Stimulated activated CD4-positive, alpha-beta T cell treated with anti-CD3 and anti-CD28 coated beads, Interleukin-1b, Interleukin-23, amount 100 ng/mL, for 1 hour (primary cell): ENCODE data around the gene IER3IP1.
"Not testable (repeated sequence)": the region's sequence is repeated elsewhere in the genome, so short reads cannot be mapped to it uniquely, and the experiment has no call there.

Experiments
- DNase-seq, 2 donors: peaks; one replicate each; pipeline ENCODE4 v3.0.0-alpha.2; 2020; ENCODE audit warnings: low read depth in 2 of 2

The IER3IP1 gene

GRCh38 chr18:47160256-47160655, 15.9 kb downstream of the IER3IP1 start:
- no peak for DNase-seq

DNA sequence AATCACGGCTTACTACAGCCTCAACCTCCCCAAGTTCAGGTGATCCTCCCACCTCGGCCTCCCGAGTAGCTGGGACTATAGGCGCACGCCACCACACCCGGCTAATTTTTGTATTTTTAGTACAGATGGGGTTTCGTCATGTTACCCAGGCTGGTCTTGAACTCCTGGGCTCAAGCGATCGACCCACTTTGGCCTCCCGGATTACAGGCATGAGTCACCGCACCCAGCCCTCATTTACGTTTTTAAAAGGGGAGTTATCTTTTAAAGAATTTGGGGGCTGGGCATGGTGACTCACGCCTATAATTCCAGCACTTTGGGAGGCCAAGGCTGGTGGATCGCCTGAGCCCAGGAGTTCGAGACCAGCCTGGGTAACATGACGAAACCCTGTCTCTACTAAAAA, 17.8 kb downstream of the IER3IP1 start:
- DNase-seq: not testable (repeated sequence)

GRCh38 chr18:47151439-47151838, 24.7 kb downstream of the IER3IP1 start:
- DNase-seq: no peak

DNA sequence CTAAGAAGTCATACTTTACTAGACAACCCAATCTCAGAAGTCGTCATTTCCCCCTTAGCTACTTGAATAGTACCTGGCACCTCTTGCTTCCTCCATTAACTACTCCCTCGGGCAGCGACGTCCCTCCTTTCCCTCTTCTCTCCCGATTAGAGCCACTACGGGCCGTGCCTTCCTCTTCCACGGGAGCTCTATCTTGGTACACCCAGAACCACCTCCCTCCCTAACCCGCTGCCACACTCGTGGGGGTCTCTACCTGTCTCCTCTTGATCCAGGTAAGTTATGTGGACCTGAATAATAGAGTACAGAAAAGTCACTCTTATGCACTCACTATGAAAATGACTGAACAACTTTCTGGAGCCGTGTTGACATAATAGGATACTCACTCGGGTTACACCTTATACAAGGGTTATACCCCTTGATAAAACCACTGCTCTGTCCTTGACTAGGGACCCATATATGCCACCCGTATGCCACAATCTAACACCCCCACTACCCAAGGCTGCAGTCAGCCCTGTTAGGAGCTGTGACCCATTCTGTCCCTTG, 25.3 kb downstream of the IER3IP1 start:
- DNase-seq: no peak

DNA sequence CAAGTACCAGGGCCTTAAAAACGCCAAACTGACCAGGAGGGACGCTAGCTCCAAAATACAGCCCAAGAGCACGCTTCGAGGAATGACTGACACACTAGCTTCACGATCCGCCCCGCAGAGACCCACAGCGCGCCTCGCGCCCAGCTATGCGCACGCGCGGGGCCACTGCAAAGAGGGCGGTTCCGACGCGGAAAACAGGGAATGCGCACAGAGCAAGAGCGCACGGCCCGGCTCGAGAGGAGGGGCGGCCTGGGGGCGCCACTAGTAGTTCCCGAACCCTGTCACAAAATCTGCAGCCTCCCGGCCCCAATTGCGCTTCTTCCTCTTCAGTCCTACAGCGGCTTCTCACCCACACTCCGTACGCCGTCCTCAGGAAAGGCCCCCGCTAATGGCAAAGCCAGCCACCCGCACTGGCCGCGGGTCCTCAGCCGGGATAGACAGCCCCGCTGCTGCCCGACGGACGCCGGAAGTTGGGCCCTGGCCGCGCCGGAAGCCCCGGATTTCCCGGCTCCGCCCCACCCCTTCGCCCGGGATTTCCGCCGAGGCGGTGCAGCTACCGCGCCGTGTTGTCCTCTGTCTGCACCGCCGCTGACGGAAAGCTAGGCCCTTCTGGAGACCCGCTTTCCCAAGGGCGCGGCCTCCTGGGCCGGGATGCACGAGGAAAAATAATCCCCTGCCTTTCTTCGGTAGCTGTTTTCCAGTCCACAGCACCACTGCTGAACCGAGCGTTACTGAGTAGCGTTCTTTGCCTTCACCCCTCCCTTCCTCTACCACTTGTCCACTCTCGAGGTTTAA, 25.9 kb downstream of the IER3IP1 start, which contains the start of gene HDHD2:
TSS of gene HDHD2 (minus strand) at position 472 of the 795 bp plus-strand sequence. CDS start 14,061 bp downstream, outside the sequence.
- peak; percentile 36 to 74 for DNase-seq

GRCh38 chr18:47149457-47150028, 26.6 kb downstream of the IER3IP1 start:
- DNase-seq: no peak

- DNase-seq: no peak
Measured at GRCh38 chr18:47146206-47146605, 30.0 kb downstream of the IER3IP1 start.

GRCh38 chr18:47143899-47144485, 32.2 kb downstream of the IER3IP1 start:
- no peak for DNase-seq

DNA sequence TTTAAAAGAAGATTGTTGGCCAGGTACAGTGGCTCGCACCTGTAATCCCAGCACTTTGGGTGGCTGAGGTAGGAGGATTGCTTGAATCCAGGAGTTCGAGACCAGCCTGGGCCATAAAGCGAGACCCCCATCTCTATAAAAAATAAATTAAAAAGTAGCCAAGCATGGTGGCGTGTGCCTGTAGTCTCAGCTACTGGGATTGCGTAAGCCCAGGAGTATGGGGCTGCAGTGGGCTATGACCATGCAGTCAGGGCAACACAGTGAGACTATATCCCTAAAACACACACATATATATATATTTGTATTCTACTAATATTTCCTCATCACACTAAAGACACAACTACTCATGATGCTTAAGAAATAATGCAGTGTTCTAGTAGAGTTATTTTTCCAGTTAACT, 33.0 kb downstream of the IER3IP1 start:
- DNase-seq: no peak

DNA sequence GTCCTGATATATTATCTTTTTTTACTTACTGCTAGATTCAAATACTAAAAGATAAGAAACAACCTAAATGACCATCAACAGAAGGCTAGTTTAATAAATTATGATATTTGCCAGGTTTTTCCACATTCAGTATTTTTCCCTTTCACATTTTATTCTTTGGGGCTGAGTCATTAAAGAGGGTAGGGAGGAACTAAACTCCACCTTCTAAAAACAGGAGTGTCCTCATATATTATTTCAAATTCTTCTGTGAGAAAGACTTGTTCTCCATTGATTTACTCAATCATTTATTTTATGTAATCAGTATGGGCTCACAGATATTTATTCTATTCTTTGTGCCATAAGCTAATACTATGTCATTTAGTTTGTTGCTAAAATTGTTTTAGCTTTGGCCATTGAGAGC, 34.9 kb downstream of the IER3IP1 start:
- DNase-seq: no peak

DNA sequence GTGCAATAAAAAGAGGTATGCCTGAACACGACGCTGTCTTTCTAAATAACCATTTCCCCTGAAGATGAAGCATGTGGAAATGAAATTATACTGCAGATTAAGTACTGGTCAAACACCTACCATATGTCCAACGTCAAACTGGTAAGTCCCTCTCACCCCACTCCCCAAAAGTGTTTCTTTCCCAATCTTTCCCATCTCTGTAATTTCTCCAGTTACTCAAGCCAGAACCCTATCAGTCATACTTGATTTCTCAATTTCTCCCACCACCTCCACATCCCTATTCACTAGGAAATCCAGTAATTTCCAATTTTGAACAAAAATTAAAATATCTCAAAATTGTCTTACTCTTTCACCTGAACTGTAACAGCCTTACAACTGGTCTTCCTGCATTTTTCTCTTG, 55.0 kb downstream of the IER3IP1 start:
- no peak for DNase-seq

DNA sequence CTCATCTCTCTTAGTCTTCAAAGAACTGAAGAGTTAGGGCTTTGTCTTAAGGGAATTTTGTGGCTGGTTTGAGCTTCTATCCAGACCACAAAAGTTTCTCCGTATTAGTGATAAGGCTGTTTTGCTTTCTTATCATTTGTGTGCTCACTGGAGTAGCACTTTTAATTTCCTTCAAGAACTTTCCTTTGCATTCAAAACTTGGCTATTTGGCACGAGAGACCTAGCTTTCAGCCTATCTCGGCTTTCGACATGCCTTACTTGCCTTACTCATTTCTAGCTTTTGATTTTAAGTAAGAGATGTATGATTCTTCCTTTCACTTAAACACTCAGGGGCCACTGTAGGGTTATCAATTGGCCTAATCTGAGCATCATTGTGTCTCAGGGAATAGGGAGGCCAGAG, 55.7 kb downstream of the IER3IP1 start:
- no peak for DNase-seq

DNA sequence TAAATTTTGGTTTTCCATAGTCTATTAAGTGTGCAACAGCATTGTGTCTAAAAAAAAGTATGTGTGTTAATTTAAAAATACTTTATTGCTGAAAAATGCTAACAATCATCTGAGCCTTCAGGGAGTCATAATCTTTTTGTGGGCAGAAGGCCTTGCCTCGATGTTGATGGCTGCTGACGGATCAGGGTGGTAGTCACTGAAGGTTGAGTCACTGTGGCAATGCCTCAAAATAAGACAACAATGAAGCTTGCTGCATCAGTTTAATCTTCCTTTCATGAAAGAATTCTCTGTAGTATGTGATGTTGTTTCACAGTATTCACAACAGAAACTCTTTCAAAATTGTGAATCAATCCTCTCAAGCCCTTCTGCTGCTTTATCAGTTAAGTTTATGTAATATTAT, 57.2 kb downstream of the IER3IP1 start:
- no peak for DNase-seq

GRCh38 chr18:47115205-47115604, 61.0 kb downstream of the IER3IP1 start:
- no peak for DNase-seq

DNA sequence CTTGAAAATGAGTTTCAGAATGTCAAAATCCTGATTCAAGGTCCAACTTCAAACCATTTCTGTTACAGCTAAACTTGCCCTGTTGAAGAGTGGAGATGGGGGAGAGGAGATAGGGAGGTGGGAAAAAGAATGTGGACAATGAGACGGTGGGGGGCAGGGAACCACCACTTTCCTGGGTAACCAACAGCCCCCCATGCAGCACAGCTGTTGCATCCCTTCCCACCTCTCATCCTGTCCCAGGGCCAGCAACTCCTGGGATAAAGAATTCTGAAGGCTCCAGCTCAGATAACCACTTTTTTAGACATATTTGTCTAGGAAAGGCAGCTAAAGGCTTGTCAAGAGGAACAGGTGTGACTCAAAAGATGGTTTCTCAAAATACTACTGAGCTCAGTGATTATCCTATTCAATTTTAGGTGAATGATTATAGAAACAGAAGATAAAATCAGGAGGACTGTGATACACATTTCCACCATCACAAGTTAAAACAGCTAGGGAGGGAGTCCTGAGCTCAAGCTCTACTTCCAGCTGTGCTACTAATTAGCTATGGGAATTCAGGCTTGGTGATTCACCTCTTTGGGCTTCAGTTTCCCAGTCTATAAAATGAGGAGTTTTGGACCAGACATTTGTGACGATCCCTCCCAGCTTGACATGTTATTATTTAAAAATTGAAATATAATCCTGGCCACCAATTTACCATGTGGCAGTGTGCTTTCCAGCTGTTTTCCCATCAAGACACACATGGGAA, 62.2 kb downstream of the IER3IP1 start:
- DNase-seq: no peak

GRCh38 chr18:47110492-47111274, 65.5 kb downstream of the IER3IP1 start:
- no peak for DNase-seq

DNA sequence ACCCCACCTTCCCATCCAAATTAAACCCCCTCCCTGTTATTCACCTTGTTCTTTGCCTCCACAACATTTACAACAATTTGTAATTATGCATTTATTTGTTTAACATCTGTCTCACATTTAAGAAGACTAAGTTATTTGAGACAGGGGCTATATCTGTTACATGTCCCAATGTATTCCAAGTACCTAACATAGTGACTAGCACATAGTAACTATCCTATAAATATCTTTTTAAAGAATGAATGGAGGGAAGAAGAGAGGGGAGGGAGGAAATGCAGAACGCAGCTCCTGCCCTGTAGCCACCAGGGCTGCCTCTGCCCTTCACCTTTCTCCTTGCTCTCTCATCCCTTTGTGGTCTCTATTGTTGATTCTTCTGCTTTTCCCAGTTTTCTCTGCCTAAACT, 66.4 kb downstream of the IER3IP1 start:
- DNase-seq: no peak

DNA sequence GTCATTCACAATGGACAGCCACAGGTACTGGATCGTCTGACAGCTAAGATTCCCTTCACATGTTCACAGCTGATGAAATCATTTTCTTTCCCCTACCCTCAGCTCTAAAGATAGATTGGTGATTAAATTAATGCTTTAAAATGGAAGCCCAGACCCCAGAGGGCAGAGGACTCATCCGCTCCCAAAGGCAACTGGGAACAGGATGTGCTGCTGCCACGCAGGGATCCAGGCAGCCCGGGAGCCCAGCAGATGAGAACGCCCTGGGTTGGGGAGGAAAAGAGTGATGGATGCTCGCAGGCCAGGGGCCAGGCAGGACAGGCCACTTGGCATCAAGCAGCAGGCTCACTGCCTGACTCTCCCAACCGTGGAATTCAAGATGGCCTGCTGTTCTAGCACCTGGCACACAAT, 67.2 kb downstream of the IER3IP1 start:
- DNase-seq: no peak

DNA sequence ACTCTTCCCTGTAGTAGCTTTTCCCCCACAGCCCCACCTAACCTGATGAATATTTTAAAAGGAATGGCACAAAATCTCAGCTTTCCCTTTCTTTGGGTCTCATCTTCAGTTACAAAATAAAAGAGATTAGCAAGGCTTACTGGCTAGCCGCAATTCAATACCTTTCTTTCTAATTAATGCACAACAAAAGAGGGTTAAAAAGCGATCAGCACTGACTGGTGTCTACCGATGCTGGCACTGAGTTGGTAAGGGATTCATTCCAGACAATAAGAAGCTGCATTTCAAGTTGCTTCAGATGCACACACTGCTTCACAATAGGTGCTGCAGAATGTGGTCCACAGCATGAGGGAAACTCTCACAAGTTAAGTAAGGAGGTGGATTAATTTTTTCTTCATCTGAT, 67.8 kb downstream of the IER3IP1 start:
- no peak for DNase-seq
